ENCODE data around the gene CCDC149. TPM values are rescaled to one million over a fixed set of nuclear protein-coding genes. Genes with fewer than 3 reads are reported as not detected.

Gene CCDC149
- total and polyA plus RNA-seq, 2 donors (not counting 3 experiments of a cell fraction or from before 2014, with no cell fraction given), result 7.8 to 11.3 TPM

DNA sequence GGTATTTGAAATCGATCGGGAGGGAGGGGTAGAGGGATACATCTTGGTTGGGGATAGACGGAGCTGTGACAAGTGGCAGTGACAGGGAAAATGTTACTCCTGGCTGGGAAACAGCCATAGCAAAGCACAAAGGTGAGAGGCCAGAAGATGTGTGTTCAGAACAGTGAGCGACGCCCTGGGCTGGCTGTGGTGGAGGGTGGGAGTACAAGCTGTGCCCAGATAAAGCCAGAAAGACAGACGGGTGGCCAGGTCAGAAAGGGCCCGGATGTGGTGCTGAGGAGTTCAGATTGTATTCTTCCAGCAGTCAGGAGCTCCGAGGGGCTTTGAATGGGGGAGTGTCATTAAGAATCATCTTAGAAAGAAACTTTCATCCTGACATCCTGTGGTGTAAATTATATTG is 27.9 kb downstream of the CCDC149 start:
- Histone ChIP-seq H3K79me2 (ENCODE audit: control insufficient read depth, insufficient read depth, low read length) (no peaks in the 10 kb centered on the region), H3K4me2 (ENCODE audit: insufficient read depth, low read length) (no peak overlapping the region), H3K9me3 (replicated peaks; ENCODE audit: control insufficient read depth, insufficient read depth, low read length) (no peaks in the 10 kb centered on the region), H3K4me1 (ENCODE audit: control insufficient read depth, extremely low read depth, insufficient read depth, low read length) (no peaks in the 10 kb centered on the region), H4K20me1 (replicated peaks; ENCODE audit: control insufficient read depth, extremely low read depth, insufficient read depth, low read length) (no peaks in the 10 kb centered on the region), H3K9me1 (replicated peaks; ENCODE audit: control insufficient read depth, extremely low read depth, insufficient read depth, low read length) (no peaks in the 10 kb centered on the region), H3K9ac (replicated peaks; ENCODE audit: extremely low read depth, insufficient read depth, low read length) (no peak overlapping the region), H3K27ac (ENCODE audit: insufficient read depth, low read depth, low read length) (no peak overlapping the region), H3K4me3 (replicated peaks in 1 of 3; ENCODE audit: insufficient read depth in 1 of 3, low read depth in 1 of 3, low read length in 3 of 3) (no peak overlapping the region), H2AFZ (ENCODE audit: low read depth, low read length) (no peak overlapping the region), H3K27me3 (ENCODE audit: control insufficient read depth in 2 of 2, insufficient read depth in 2 of 2, low read length in 2 of 2) (no peaks in the 10 kb centered on the region), H3K36me3 (ENCODE audit: control insufficient read depth in 2 of 2, extremely low read depth in 1 of 2, insufficient read depth in 2 of 2, low read length in 2 of 2) (no peaks in the 10 kb centered on the region)
- no peak for FAIRE-seq
- CTCF ChIA-PET, result no interaction called here
- POLR2A ChIA-PET, result no interaction called here
- DNase-seq (ENCODE audit: low read depth, low spot score), result no peak
- intact Hi-C loops (cut with micrococcal nuclease) (no loop called here), dilution Hi-C loops (cut with MboI; ENCODE audit: extremely low pct_ligation_motif_present, low sequenced_read_pairs) (no loop called here)
- TF ChIP-seq CTCF (IDR thresholded peaks at IDR 0.05; ENCODE audit: extremely low read depth in 1 of 2, insufficient read depth in 1 of 2, low read depth in 1 of 2, low read length in 2 of 2), result no peak
- TF ChIP-seq MYC (IDR thresholded peaks at IDR 0.05; ENCODE audit: low read depth, low read length), result no peak
- TF ChIP-seq MAX (IDR thresholded peaks at IDR 0.05; ENCODE audit: insufficient read depth, insufficient read length), result no peak
- no peak for TF ChIP-seq JUN (IDR thresholded peaks at IDR 0.05; ENCODE audit: borderline replicate concordance, insufficient read depth, insufficient read length, low read depth)
- TF ChIP-seq POLR2AphosphoS5 (IDR thresholded peaks at IDR 0.05; ENCODE audit: insufficient read depth, low read depth, low read length), result no peak
- no peak for TF ChIP-seq FOS (IDR thresholded peaks at IDR 0.05; ENCODE audit: borderline replicate concordance, insufficient read depth, low read length)
- no peak for TF ChIP-seq GATA2 (IDR thresholded peaks at IDR 0.05; ENCODE audit: insufficient read depth, insufficient read length, low read depth, low read length)
- no peak for TF ChIP-seq EZH2 (IDR thresholded peaks at IDR 0.05; ENCODE audit: borderline replicate concordance, low read depth, low read length, severe bottlenecking)
- TF ChIP-seq POLR2A (IDR thresholded peaks at IDR 0.05; ENCODE audit: low read depth, low read length), result no peak
- no TSS peak for BruUV-seq (replicated peaks)

Measured in endothelial cell of umbilical vein (primary cell).